ENCODE data around the gene SLC23A2. TPM values are rescaled to one million over a fixed set of nuclear protein-coding genes. Genes with fewer than 3 reads are reported as not detected.

The SLC23A2 gene
- total and polyA plus RNA-seq, 4 donors: 9.1 to 48.4 (median 14.7) TPM

DNA sequence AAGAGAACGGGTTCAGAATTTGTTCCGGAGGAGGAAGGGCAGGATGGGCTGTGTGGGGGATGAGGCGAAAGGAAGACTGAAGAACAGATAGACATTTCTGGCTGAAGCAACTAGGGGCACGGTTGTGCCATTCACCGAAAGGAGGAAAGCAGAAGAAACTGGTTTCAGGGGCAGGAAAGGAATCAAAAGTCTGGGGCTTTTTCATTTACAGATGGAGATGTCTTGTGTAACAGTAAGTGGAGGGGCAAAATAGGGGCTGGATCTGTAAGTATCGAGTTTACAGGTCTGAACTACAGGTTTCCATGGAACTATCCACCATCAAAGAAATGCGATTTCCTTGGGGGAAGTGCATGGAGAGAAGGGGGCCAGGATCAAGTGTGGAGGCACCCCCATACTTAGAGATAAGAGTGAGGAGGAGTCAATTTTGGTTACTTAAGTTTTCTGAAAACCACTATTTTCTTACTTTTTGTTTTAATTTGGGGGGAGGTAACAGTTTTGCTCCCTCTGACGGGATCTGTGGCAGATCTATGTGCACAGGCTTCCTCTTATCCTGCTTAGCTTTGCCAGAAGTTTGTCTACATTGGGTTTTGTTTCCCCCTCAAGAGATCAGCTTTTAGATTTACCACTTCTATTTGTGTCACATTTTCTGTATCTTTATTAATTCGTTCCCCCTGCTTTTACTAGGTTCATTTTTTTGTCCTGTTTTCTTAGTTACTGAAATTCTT, 120.1 kb downstream of the SLC23A2 start:
- Histone ChIP-seq H3K9ac (ENCODE audit: low read depth in 1 of 2, low read length in 2 of 2) (no peak overlapping the region), H3K4me3 (ENCODE audit: low read depth in 1 of 3, low read length in 3 of 3) (no peak overlapping the region), H3K9me3 (ENCODE audit: control insufficient read depth in 4 of 4, low read length in 3 of 4) (no peaks in the 10 kb centered on the region), H3K27me3 (ENCODE audit: control insufficient read depth in 4 of 4, insufficient read depth in 4 of 4, low read length in 3 of 4) (no peaks in the 10 kb centered on the region), H3K36me3 (ENCODE audit: control insufficient read depth in 4 of 4, insufficient read depth in 3 of 4, low read depth in 1 of 4, low read length in 3 of 4) (peaks cover 0 to 78% (median 74%) of the 10 kb centered on the region in 4 donors), H3K27ac (ENCODE audit: low read depth in 1 of 2, low read length in 2 of 2) (no peak overlapping the region), H3K4me1 (ENCODE audit: control insufficient read depth in 4 of 4, insufficient read depth in 4 of 4, low read length in 3 of 4) (no peaks in the 10 kb centered on the region)
- 85% methylated on average over 9 of the region's 9 CpGs for WGBS
- no peak for TF ChIP-seq RAD21 (IDR thresholded peaks at IDR 0.05)
- TF ChIP-seq, protein P1, sequence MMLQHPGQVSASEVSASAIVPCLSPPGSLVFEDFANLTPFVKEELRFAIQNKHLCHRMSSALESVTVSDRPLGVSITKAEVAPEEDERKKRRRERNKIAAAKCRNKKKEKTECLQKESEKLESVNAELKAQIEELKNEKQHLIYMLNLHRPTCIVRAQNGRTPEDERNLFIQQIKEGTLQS (IDR thresholded peaks at IDR 0.05): no peak
- TF ChIP-seq, protein P2, sequence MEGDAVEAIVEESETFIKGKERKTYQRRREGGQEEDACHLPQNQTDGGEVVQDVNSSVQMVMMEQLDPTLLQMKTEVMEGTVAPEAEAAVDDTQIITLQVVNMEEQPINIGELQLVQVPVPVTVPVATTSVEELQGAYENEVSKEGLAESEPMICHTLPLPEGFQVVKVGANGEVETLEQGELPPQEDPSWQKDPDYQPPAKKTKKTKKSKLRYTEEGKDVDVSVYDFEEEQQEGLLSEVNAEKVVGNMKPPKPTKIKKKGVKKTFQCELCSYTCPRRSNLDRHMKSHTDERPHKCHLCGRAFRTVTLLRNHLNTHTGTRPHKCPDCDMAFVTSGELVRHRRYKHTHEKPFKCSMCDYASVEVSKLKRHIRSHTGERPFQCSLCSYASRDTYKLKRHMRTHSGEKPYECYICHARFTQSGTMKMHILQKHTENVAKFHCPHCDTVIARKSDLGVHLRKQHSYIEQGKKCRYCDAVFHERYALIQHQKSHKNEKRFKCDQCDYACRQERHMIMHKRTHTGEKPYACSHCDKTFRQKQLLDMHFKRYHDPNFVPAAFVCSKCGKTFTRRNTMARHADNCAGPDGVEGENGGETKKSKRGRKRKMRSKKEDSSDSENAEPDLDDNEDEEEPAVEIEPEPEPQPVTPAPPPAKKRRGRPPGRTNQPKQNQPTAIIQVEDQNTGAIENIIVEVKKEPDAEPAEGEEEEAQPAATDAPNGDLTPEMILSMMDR (IDR thresholded peaks at IDR 0.05; ENCODE audit: low read depth, low read length, missing input control): no peak
- no peak for TF ChIP-seq FOXA1 (IDR thresholded peaks at IDR 0.05)
- TF ChIP-seq, protein P3, sequence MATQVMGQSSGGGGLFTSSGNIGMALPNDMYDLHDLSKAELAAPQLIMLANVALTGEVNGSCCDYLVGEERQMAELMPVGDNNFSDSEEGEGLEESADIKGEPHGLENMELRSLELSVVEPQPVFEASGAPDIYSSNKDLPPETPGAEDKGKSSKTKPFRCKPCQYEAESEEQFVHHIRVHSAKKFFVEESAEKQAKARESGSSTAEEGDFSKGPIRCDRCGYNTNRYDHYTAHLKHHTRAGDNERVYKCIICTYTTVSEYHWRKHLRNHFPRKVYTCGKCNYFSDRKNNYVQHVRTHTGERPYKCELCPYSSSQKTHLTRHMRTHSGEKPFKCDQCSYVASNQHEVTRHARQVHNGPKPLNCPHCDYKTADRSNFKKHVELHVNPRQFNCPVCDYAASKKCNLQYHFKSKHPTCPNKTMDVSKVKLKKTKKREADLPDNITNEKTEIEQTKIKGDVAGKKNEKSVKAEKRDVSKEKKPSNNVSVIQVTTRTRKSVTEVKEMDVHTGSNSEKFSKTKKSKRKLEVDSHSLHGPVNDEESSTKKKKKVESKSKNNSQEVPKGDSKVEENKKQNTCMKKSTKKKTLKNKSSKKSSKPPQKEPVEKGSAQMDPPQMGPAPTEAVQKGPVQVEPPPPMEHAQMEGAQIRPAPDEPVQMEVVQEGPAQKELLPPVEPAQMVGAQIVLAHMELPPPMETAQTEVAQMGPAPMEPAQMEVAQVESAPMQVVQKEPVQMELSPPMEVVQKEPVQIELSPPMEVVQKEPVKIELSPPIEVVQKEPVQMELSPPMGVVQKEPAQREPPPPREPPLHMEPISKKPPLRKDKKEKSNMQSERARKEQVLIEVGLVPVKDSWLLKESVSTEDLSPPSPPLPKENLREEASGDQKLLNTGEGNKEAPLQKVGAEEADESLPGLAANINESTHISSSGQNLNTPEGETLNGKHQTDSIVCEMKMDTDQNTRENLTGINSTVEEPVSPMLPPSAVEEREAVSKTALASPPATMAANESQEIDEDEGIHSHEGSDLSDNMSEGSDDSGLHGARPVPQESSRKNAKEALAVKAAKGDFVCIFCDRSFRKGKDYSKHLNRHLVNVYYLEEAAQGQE (IDR thresholded peaks at IDR 0.05): no peak
- TF ChIP-seq HNF4G (IDR thresholded peaks at IDR 0.05): no peak
- TF ChIP-seq RXRA (IDR thresholded peaks at IDR 0.05): no peak
- no peak for TF ChIP-seq FOXA2 (IDR thresholded peaks at IDR 0.05)
- no peak for TF ChIP-seq EGR1 (IDR thresholded peaks at IDR 0.05; ENCODE audit: low read depth in 2 of 2)
- no peak for TF ChIP-seq YY1 (IDR thresholded peaks at IDR 0.05)
- TF ChIP-seq SP1 (IDR thresholded peaks at IDR 0.05): no peak
- no peak for TF ChIP-seq JUND (IDR thresholded peaks at IDR 0.05)
- no peak for TF ChIP-seq HNF4A (conservative IDR thresholded peaks at IDR 0.05)
- TF ChIP-seq NR2F2 (IDR thresholded peaks at IDR 0.05): no peak
- TF ChIP-seq TAF1 (conservative IDR thresholded peaks at IDR 0.05): no peak
- TF ChIP-seq, protein P4, sequence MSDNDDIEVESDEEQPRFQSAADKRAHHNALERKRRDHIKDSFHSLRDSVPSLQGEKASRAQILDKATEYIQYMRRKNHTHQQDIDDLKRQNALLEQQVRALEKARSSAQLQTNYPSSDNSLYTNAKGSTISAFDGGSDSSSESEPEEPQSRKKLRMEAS (IDR thresholded peaks at IDR 0.05): no peak
- no peak for TF ChIP-seq ZBTB33 (IDR thresholded peaks at IDR 0.05)
- no peak for TF ChIP-seq GABPA (IDR thresholded peaks at IDR 0.05 in 1 of 2, conservative IDR thresholded peaks at IDR 0.05 in 1 of 2)
- no peak for DNase-seq (ENCODE audit: low spot score)

Measured in liver (tissue), 9 donors.